Endodermal cell (in vitro differentiated cells): Measurements from ENCODE around the gene RPE65. TPM values are rescaled to one million over a fixed set of nuclear protein-coding genes. Genes with fewer than 3 reads are reported as not detected.

Experiments
- DNase-seq: peaks from one replicate; pipeline ENCODE4 v3.0.0-alpha.2; 2017
- H3K27ac ChIP-seq: 2 replicates; pipeline ENCODE4 v1.5.1; 2013; ENCODE audit warnings: mild to moderate bottlenecking, low read depth, low read length, moderate library complexity
- H3K27me3 ChIP-seq: 2 replicates; pipeline ENCODE4 v1.6.1; 2013; ENCODE audit warnings: mild to moderate bottlenecking, low read length, moderate library complexity; ENCODE audit not compliant: insufficient read depth, control insufficient read depth, poor library complexity, severe bottlenecking
- H3K36me3 ChIP-seq: 2 replicates; pipeline ENCODE4 v1.7.0; 2013; ENCODE audit warnings: mild to moderate bottlenecking, low read length, moderate library complexity; ENCODE audit not compliant: control insufficient read depth, insufficient read depth
- H3K4me1 ChIP-seq: one replicate; pipeline ENCODE4 v1.7.0; 2013; ENCODE audit warnings: low read length; ENCODE audit not compliant: control insufficient read depth, insufficient read depth
- H3K4me3 ChIP-seq: 2 replicates; pipeline ENCODE4 v1.5.1; 2013; ENCODE audit warnings: mild to moderate bottlenecking, low read length, moderate library complexity
- H3K9ac ChIP-seq: 2 replicates; pipeline ENCODE4 v1.6.1; 2013; ENCODE audit warnings: mild to moderate bottlenecking, low read length, moderate library complexity; ENCODE audit not compliant: poor library complexity, severe bottlenecking; ENCODE audit errors: extremely low read depth
- H3K9me3 ChIP-seq: 2 replicates; pipeline ENCODE4 v1.6.1; 2013; ENCODE audit warnings: mild to moderate bottlenecking, low read length, moderate library complexity; ENCODE audit not compliant: control insufficient read depth
- H3K27ac Mint-ChIP-seq: 2 replicates; pipeline ENCODE4 v1.8.0; 2020; ENCODE audit warnings: mixed read lengths
- H3K27me3 Mint-ChIP-seq: 2 replicates; pipeline ENCODE4 v1.8.0; 2021; ENCODE audit warnings: mild to moderate bottlenecking, mixed read lengths; ENCODE audit not compliant: insufficient read depth
- H3K36me3 Mint-ChIP-seq: 2 replicates; pipeline ENCODE4 v1.8.0; 2020; ENCODE audit warnings: low read depth, mixed read lengths
- H3K4me1 Mint-ChIP-seq: 2 replicates; pipeline ENCODE4 v1.8.0; 2020; ENCODE audit warnings: mixed read lengths
- H3K4me3 Mint-ChIP-seq: 2 replicates; pipeline ENCODE4 v1.8.0; 2020; ENCODE audit warnings: mild to moderate bottlenecking, moderate library complexity, mixed read lengths
- H3K9me3 Mint-ChIP-seq: 2 replicates; pipeline ENCODE4 v1.8.0; 2020; ENCODE audit warnings: mild to moderate bottlenecking, mixed read lengths
- CTCF ChIP-seq: fragments of 200-600 bp; sonication (generic); conservative IDR thresholded peaks from 2 replicates; pipeline ENCODE4 v1.5.0; 2021; ENCODE audit warnings: antibody characterized with exemption, mild to moderate bottlenecking
- WGBS, 2 experiments: methylation state at CpG; one replicate each; pipeline versions ENCODE4 v1.1.5 to v1.1.7; 2013; ENCODE audit warnings: missing lambda C conversion rate in 2 of 2, mixed read lengths in 1 of 2; ENCODE audit not compliant: insufficient coverage in 1 of 2, insufficient read length in 1 of 2; 5-methylcytosine and 5-hydroxymethylcytosine counted together
- total RNA-seq, 2 donors: library from RNA; stranded (reverse); fragmentation: NEBNext Ultra II Directional in 1 of 2; extraction: Animal tissue kit (Norgen Biotek cat#: 25700) in 1 of 2; gene quantifications; 2 replicates in 1 of 2; 3 replicates in 1 of 2; pipeline ENCODE4 v1.2.1, GENCODE V29; 2021

Gene RPE65
- total RNA-seq, 2 donors from 2014 or later, result not detected

DNA sequence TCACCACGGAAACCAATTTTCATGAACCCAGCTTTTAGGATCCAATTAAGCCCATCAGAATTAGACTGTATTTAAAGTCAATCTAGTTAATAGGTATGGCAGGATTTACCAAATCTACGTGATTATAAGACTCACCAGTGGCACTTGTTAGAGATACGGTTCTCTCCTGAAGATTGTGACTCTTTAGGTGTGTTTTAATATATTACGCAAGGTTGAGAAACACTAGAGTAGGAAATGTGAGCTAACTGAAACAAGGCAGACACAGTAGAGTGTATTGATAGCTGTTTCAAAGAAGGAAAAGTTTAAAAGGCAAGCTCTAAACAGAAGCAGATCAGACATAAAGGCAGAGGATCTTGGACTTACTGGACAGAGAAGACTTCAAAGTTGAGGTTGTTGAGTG lies 11.2 kb upstream of the RPE65 start:
- Histone ChIP-seq H3K27me3 (peaks cover 2% of the 10 kb centered on the region), H3K27ac (no peak overlapping the region), H3K4me1 (no peaks in the 10 kb centered on the region), H3K9me3 (peaks cover 19% of the 10 kb centered on the region), H3K36me3 (no peaks in the 10 kb centered on the region), H3K4me3 (no peak overlapping the region), H3K9ac (no peak overlapping the region)
- Mint-ChIP-seq H3K27ac (no peak overlapping the region), H3K36me3 (no peaks in the 10 kb centered on the region), H3K4me1 (peaks cover 8% of the 10 kb centered on the region), H3K27me3 (no peaks in the 10 kb centered on the region), H3K4me3 (no peak overlapping the region), H3K9me3 (peaks cover 10% of the 10 kb centered on the region)
- WGBS, 2 experiments, result 93 to 94% methylated on average over 3 to 4 of the region's 4 CpGs
- no peak for TF ChIP-seq CTCF
- DNase-seq, result no peak

DNA sequence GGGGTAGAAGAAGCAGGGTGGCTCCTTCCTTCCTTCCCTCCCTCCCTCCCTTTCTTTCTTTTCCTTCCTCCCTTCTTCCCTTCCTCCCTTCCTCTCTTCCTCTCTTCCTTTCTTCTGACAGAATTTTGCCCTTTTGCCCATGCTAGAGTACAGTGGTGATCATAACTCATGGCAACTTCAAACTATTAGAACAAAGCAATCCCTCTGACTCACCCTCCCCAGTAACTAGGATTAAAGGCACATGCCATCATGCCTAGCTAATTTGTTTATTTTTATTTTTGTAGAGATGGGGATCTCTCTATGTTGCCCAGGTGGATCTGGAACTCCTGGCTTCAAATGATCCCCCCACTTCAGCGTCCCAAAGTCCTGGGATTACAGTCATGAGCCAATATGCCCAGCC lies 10.0 kb upstream of the RPE65 start:
- H3K27me3 ChIP-seq, result peaks cover 13% of the 10 kb centered on the region
- Mint-ChIP-seq H3K36me3 (no peaks in the 10 kb centered on the region), H3K27me3 (no peaks in the 10 kb centered on the region), H3K27ac (no peak overlapping the region), H3K4me1 (peaks cover 3% of the 10 kb centered on the region), H3K9me3 (peaks cover 10% of the 10 kb centered on the region), H3K4me3 (no peak overlapping the region)
- DNase-seq, result no peak
- H3K36me3 ChIP-seq, result no peaks in the 10 kb centered on the region
- no peak overlapping the region for H3K27ac ChIP-seq
- 97 to 100% methylated on average over 1 of the region's 1 CpG for WGBS, 2 experiments
- no peak overlapping the region for H3K4me3 ChIP-seq
- H3K9ac ChIP-seq, result no peak overlapping the region
- H3K9me3 ChIP-seq, result peaks cover 19% of the 10 kb centered on the region
- no peak for TF ChIP-seq CTCF
- H3K4me1 ChIP-seq, result no peaks in the 10 kb centered on the region

- H3K4me3 ChIP-seq, result no peak overlapping the region
- H3K27me3 ChIP-seq, result peaks cover 15% of the 10 kb centered on the region
- no peak for TF ChIP-seq CTCF
- H3K4me3 Mint-ChIP-seq, result no peak overlapping the region
- H3K36me3 Mint-ChIP-seq, result no peaks in the 10 kb centered on the region
- H3K9me3 ChIP-seq, result peaks cover 15% of the 10 kb centered on the region
- DNase-seq, result no peak
- no peaks in the 10 kb centered on the region for H3K4me1 ChIP-seq
- H3K36me3 ChIP-seq, result no peaks in the 10 kb centered on the region
- no peaks in the 10 kb centered on the region for H3K27me3 Mint-ChIP-seq
- H3K27ac ChIP-seq, result no peak overlapping the region
- H3K4me1 Mint-ChIP-seq, result no peaks in the 10 kb centered on the region
- 85 to 88% methylated on average over 1 to 2 of the region's 2 CpGs for WGBS, 2 experiments
- H3K9ac ChIP-seq, result no peak overlapping the region
- no peak overlapping the region for H3K27ac Mint-ChIP-seq
- H3K9me3 Mint-ChIP-seq, result peaks cover 7% of the 10 kb centered on the region
These were observed 9.3 kb upstream of the RPE65 start for GRCh38 chr1:68459091-68459490.
